GM23338 (cell line): ENCODE results near the gene EXOC4. TPM values are rescaled to one million over a fixed set of nuclear protein-coding genes. Genes with fewer than 3 reads are reported as not detected.

Source experiments
- ATAC-seq: fragments of 200-7000 bp; cut with Tn5 transposase; 3 replicates; pipeline ENCODE4 v1.9.1; 2020
- DNase-seq: peaks from one replicate; pipeline ENCODE4 v3.0.0-alpha.2; 2015; ENCODE audit warnings: low spot score
- H2AFZ ChIP-seq: fragments of 200-600 bp; sonication (generic); 2 replicates; pipeline ENCODE4 v1.8.0; 2016; ENCODE audit warnings: antibody characterized with exemption, mild to moderate bottlenecking, moderate library complexity
- H3F3A ChIP-seq: fragments of 200-600 bp; sonication (generic); replicated peaks from 2 replicates; pipeline ENCODE4 v1.8.0; 2017; ENCODE audit warnings: antibody characterized with exemption, mixed run types, low read depth
- H3K27ac ChIP-seq: fragments of 200-600 bp; sonication (generic); 2 replicates; pipeline ENCODE4 v1.6.1; 2016; ENCODE audit warnings: low read depth
- H3K27me3 ChIP-seq: fragments of 200-600 bp; sonication (generic); 2 replicates; pipeline ENCODE4 v1.8.0; 2016; ENCODE audit warnings: mild to moderate bottlenecking, mixed run types, moderate library complexity; ENCODE audit not compliant: insufficient read depth
- H3K36me3 ChIP-seq: fragments of 200-600 bp; sonication (generic); 2 replicates; pipeline ENCODE4 v1.8.0; 2016; ENCODE audit warnings: mild to moderate bottlenecking; ENCODE audit not compliant: insufficient read depth
- H3K4me1 ChIP-seq: fragments of 200-600 bp; sonication (generic); 2 replicates; pipeline ENCODE4 v1.8.0; 2016; ENCODE audit warnings: mild to moderate bottlenecking, moderate library complexity; ENCODE audit not compliant: insufficient read depth
- H3K4me2 ChIP-seq: fragments of 200-600 bp; sonication (generic); 2 replicates; pipeline ENCODE4 v1.7.1; 2017; ENCODE audit warnings: mixed run types
- H3K4me3 ChIP-seq: fragments of 200-600 bp; sonication (generic); 2 replicates; pipeline ENCODE4 v1.6.1; 2016; ENCODE audit warnings: mixed run types
- H3K79me2 ChIP-seq: fragments of 200-600 bp; sonication (generic); replicated peaks from 2 replicates; pipeline ENCODE4 v1.8.0; 2017; ENCODE audit warnings: mild to moderate bottlenecking; ENCODE audit not compliant: insufficient read depth
- H3K9me2 ChIP-seq: fragments of 200-600 bp; sonication (generic); 2 replicates; pipeline ENCODE4 v1.8.0; 2017; ENCODE audit not compliant: insufficient read depth
- H4K20me1 ChIP-seq: fragments of 200-600 bp; sonication (generic); replicated peaks from 2 replicates; pipeline ENCODE4 v1.8.0; 2017; ENCODE audit warnings: mild to moderate bottlenecking; ENCODE audit not compliant: insufficient read depth
- H3K27ac Mint-ChIP-seq: 2 replicates; pipeline ENCODE4 v1.8.0; 2020; ENCODE audit warnings: inconsistent platforms, mild to moderate bottlenecking, moderate library complexity, mixed read lengths
- H3K27me3 Mint-ChIP-seq: 3 replicates; pipeline ENCODE4 v1.8.0; 2022; ENCODE audit warnings: low read depth, mild to moderate bottlenecking, moderate library complexity, mixed read lengths, inconsistent platforms; ENCODE audit not compliant: insufficient read depth, poor library complexity
- H3K36me3 Mint-ChIP-seq: 3 replicates; pipeline ENCODE4 v1.8.0; 2021; ENCODE audit warnings: low read depth, mild to moderate bottlenecking, inconsistent platforms, moderate library complexity, mixed read lengths
- H3K4me1 Mint-ChIP-seq: 3 replicates; pipeline ENCODE4 v1.8.0; 2020; ENCODE audit warnings: mild to moderate bottlenecking, inconsistent platforms, mixed read lengths
- H3K4me3 Mint-ChIP-seq: 3 replicates; pipeline ENCODE4 v1.8.0; 2021; ENCODE audit warnings: moderate library complexity, mild to moderate bottlenecking, inconsistent platforms, mixed read lengths
- H3K9me3 Mint-ChIP-seq: 3 replicates; pipeline ENCODE4 v1.8.0; 2020; ENCODE audit warnings: moderate library complexity, mild to moderate bottlenecking, inconsistent platforms, mixed read lengths
- CREB1 ChIP-seq: fragments of 250-450 bp; sonication (Bioruptor Pico); IDR thresholded peaks from 2 replicates; pipeline ENCODE4 v1.5.0; 2020; ENCODE audit warnings: low read depth, mild to moderate bottlenecking, moderate library complexity
- EZH2 ChIP-seq: fragments of 200-600 bp; sonication (generic); IDR thresholded peaks from one replicate; pipeline ENCODE4 v1.8.0; 2017; ENCODE audit warnings: antibody characterized with exemption, mild to moderate bottlenecking, low read depth; ENCODE audit not compliant: unreplicated experiment
- EZH2phosphoT487 ChIP-seq: fragments of 200-600 bp; sonication (generic); IDR thresholded peaks from one replicate; pipeline ENCODE4 v1.8.1; 2018; ENCODE audit warnings: antibody characterized with exemption; ENCODE audit not compliant: unreplicated experiment
- JUNB ChIP-seq: IDR thresholded peaks from one replicate; pipeline ENCODE4 v1.6.1; 2016; ENCODE audit warnings: antibody characterized with exemption; ENCODE audit not compliant: unreplicated experiment
- NANOG ChIP-seq: IDR thresholded peaks from 2 replicates; pipeline ENCODE4 v1.6.1; 2016; ENCODE audit warnings: antibody characterized with exemption, borderline replicate concordance
- POLR2AphosphoS5 ChIP-seq: IDR thresholded peaks from 2 replicates; pipeline ENCODE4 v1.6.1; 2016; ENCODE audit warnings: antibody characterized with exemption, low read depth
- STAT1 ChIP-seq: IDR thresholded peaks from one replicate; pipeline ENCODE4 v1.6.1; 2016; ENCODE audit warnings: antibody characterized with exemption; ENCODE audit not compliant: unreplicated experiment
- ZNF114 ChIP-seq: fragments of 250-450 bp; sonication (Bioruptor Pico); IDR thresholded peaks from 2 replicates; pipeline ENCODE4 v1.5.0; 2020; ENCODE audit warnings: mild to moderate bottlenecking, moderate library complexity
- ZNF331 ChIP-seq: fragments of 250-450 bp; sonication (Bioruptor Pico); IDR thresholded peaks from 2 replicates; pipeline ENCODE4 v1.5.0; 2020; ENCODE audit warnings: low read depth, mild to moderate bottlenecking, moderate library complexity
- polyA plus RNA-seq: library from polyadenylated mRNA; unstranded; fragments of >200 nt; fragmentation: Nextera tagmentation; extraction: Ambion mirVana; gene quantifications from 2 replicates; pipeline ENCODE4 v1.2.1, GENCODE V29; 2016
- total RNA-seq: library from RNA; depleted of rRNA; stranded (reverse); fragments of >200 nt; shearing (Covaris generic); gene quantifications from 2 replicates; pipeline ENCODE4 v1.2.3, GENCODE V29; 2014
- TF ChIP-seq, protein P1 (sequence below), 2 experiments: fragments of 200-600 bp in 1 of 2; sonication (generic) in 1 of 2; conservative IDR thresholded peaks; 2 replicates each; pipeline versions ENCODE4 v1.5.1 to v1.6.1; 2016 to 2017; ENCODE audit warnings: antibody characterized with exemption in 2 of 2, low read depth in 2 of 2, mild to moderate bottlenecking in 2 of 2, moderate library complexity in 1 of 2
- TF ChIP-seq, protein P2 (sequence below): fragments of 250-450 bp; sonication (Bioruptor Pico); IDR thresholded peaks from 2 replicates; pipeline ENCODE4 v1.5.0; 2020; ENCODE audit warnings: mild to moderate bottlenecking, moderate library complexity

Gene EXOC4
- total and polyA plus RNA-seq, 2 experiments from 2014 or later: 37.5 to 52.7 TPM

DNA sequence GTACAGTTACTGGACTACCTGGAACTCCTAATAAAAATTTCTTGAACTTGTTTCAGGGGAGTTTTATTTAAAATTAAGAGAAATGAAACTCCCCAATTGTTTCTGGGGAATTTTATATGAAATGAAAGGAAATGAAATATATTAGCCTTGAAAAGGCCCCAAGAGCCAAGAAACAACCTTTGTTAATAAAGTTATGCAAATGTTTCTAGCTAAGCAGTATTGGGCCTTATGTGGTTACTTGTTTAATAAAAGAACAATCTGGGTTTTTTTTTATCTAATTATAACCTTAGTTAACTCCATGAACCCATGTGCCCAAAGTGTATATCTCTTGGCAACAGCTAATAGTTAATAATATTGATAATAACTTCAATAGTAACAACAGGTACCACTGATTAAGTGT, 222.8 kb downstream of the EXOC4 start:
- H3K36me3 ChIP-seq: no peaks in the 10 kb centered on the region
- ATAC-seq (no peak), DNase-seq (no peak)
- Mint-ChIP-seq H3K27ac (no peak overlapping the region), H3K36me3 (no peaks in the 10 kb centered on the region; the same call in 1 of the 3 replicates), H3K9me3 (no peaks in the 10 kb centered on the region; the same call in 2 of the 3 replicates), H3K4me3 (no peak overlapping the region), H3K27me3 (peaks cover 2% of the 10 kb centered on the region), H3K4me1 (no peaks in the 10 kb centered on the region)
- no peaks in the 10 kb centered on the region for H3F3A ChIP-seq
- H3K79me2 ChIP-seq: no peaks in the 10 kb centered on the region
- H2AFZ ChIP-seq: no peak overlapping the region
- H3K27ac ChIP-seq: no peak overlapping the region
- H3K4me3 ChIP-seq: no peak overlapping the region
- no peak overlapping the region for H3K4me2 ChIP-seq
- TF ChIP-seq EZH2phosphoT487 (no peak), STAT1 (no peak), CREB1 (CRISPR knock-in tag) (no peak)
- TF ChIP-seq, protein P1, sequence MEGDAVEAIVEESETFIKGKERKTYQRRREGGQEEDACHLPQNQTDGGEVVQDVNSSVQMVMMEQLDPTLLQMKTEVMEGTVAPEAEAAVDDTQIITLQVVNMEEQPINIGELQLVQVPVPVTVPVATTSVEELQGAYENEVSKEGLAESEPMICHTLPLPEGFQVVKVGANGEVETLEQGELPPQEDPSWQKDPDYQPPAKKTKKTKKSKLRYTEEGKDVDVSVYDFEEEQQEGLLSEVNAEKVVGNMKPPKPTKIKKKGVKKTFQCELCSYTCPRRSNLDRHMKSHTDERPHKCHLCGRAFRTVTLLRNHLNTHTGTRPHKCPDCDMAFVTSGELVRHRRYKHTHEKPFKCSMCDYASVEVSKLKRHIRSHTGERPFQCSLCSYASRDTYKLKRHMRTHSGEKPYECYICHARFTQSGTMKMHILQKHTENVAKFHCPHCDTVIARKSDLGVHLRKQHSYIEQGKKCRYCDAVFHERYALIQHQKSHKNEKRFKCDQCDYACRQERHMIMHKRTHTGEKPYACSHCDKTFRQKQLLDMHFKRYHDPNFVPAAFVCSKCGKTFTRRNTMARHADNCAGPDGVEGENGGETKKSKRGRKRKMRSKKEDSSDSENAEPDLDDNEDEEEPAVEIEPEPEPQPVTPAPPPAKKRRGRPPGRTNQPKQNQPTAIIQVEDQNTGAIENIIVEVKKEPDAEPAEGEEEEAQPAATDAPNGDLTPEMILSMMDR (conservative IDR thresholded peaks at IDR 0.05; ENCODE audit: low read depth in 2 of 2): no peak
- no peaks in the 10 kb centered on the region for H3K27me3 ChIP-seq
- H3K9me2 ChIP-seq: no peaks in the 10 kb centered on the region
- no peaks in the 10 kb centered on the region for H3K4me1 ChIP-seq
- H4K20me1 ChIP-seq: no peaks in the 10 kb centered on the region

DNA sequence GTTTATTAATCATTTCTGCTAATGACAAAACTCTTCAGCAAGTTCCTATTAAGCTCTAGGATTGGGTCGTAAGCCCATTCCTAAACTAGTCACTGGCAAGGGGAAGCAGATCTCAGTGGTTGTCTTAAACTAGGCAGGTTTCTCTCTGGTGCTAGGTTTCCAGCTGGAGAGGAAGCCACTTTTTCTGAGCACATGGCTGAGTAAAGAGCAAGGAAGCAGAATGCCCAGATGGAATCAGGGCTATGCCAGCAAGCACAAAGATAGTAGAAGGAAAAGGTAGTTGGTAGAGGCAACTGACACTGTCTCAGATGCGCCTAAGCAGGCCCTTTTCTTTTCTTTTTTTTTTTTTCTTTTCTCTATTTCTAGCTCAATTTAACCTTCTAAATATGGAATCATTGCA, 224.9 kb downstream of the EXOC4 start:
- no peaks in the 10 kb centered on the region for H3K36me3 ChIP-seq
- no peak overlapping the region for H2AFZ ChIP-seq
- no peaks in the 10 kb centered on the region for H4K20me1 ChIP-seq
- no peak overlapping the region; the same call in 1 of the 2 replicates for H3K27ac Mint-ChIP-seq
- H3F3A ChIP-seq: no peaks in the 10 kb centered on the region
- H3K4me3 Mint-ChIP-seq: no peak overlapping the region
- no peaks in the 10 kb centered on the region for H3K4me1 ChIP-seq
- no peaks in the 10 kb centered on the region for H3K27me3 ChIP-seq
- DNase-seq (no peak), ATAC-seq (no peak)
- no peak overlapping the region for H3K27ac ChIP-seq
- H3K4me1 Mint-ChIP-seq: peaks cover 2% of the 10 kb centered on the region; the same call in 1 of the 3 replicates
- no peaks in the 10 kb centered on the region; the same call in 1 of the 3 replicates for H3K36me3 Mint-ChIP-seq
- no peaks in the 10 kb centered on the region; the same call in 2 of the 3 replicates for H3K9me3 Mint-ChIP-seq
- H3K79me2 ChIP-seq: no peaks in the 10 kb centered on the region
- no peaks in the 10 kb centered on the region for H3K9me2 ChIP-seq
- H3K27me3 Mint-ChIP-seq: peaks cover 2% of the 10 kb centered on the region
- H3K4me2 ChIP-seq: no peak overlapping the region
- H3K4me3 ChIP-seq: no peak overlapping the region
- TF ChIP-seq JUNB: no peak
- TF ChIP-seq, protein P2, sequence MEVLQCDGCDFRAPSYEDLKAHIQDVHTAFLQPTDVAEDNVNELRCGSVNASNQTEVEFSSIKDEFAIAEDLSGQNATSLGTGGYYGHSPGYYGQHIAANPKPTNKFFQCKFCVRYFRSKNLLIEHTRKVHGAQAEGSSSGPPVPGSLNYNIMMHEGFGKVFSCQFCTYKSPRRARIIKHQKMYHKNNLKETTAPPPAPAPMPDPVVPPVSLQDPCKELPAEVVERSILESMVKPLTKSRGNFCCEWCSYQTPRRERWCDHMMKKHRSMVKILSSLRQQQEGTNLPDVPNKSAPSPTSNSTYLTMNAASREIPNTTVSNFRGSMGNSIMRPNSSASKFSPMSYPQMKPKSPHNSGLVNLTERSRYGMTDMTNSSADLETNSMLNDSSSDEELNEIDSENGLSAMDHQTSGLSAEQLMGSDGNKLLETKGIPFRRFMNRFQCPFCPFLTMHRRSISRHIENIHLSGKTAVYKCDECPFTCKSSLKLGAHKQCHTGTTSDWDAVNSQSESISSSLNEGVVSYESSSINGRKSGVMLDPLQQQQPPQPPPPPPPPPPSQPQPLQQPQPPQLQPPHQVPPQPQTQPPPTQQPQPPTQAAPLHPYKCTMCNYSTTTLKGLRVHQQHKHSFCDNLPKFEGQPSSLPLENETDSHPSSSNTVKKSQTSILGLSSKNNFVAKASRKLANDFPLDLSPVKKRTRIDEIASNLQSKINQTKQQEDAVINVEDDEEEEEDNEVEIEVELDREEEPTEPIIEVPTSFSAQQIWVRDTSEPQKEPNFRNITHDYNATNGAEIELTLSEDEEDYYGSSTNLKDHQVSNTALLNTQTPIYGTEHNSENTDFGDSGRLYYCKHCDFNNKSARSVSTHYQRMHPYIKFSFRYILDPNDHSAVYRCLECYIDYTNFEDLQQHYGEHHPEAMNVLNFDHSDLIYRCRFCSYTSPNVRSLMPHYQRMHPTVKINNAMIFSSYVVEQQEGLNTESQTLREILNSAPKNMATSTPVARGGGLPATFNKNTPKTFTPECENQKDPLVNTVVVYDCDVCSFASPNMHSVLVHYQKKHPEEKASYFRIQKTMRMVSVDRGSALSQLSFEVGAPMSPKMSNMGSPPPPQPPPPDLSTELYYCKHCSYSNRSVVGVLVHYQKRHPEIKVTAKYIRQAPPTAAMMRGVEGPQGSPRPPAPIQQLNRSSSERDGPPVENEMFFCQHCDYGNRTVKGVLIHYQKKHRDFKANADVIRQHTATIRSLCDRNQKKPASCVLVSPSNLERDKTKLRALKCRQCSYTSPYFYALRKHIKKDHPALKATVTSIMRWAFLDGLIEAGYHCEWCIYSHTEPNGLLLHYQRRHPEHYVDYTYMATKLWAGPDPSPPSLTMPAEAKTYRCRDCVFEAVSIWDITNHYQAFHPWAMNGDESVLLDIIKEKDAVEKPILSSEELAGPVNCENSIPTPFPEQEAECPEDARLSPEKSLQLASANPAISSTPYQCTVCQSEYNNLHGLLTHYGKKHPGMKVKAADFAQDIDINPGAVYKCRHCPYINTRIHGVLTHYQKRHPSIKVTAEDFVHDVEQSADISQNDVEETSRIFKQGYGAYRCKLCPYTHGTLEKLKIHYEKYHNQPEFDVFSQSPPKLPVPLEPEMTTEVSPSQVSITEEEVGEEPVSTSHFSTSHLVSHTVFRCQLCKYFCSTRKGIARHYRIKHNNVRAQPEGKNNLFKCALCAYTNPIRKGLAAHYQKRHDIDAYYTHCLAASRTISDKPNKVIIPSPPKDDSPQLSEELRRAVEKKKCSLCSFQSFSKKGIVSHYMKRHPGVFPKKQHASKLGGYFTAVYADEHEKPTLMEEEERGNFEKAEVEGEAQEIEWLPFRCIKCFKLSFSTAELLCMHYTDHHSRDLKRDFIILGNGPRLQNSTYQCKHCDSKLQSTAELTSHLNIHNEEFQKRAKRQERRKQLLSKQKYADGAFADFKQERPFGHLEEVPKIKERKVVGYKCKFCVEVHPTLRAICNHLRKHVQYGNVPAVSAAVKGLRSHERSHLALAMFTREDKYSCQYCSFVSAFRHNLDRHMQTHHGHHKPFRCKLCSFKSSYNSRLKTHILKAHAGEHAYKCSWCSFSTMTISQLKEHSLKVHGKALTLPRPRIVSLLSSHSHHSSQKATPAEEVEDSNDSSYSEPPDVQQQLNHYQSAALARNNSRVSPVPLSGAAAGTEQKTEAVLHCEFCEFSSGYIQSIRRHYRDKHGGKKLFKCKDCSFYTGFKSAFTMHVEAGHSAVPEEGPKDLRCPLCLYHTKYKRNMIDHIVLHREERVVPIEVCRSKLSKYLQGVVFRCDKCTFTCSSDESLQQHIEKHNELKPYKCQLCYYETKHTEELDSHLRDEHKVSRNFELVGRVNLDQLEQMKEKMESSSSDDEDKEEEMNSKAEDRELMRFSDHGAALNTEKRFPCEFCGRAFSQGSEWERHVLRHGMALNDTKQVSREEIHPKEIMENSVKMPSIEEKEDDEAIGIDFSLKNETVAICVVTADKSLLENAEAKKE (CRISPR knock-in tag): no peak
- TF ChIP-seq NANOG: no peak
- no peak for TF ChIP-seq ZNF114
- no peak for TF ChIP-seq POLR2AphosphoS5
- TF ChIP-seq, protein P1 (conservative IDR thresholded peaks at IDR 0.05; ENCODE audit: low read depth in 2 of 2): no peak
- TF ChIP-seq EZH2phosphoT487: no peak
- TF ChIP-seq STAT1: no peak
- TF ChIP-seq ZNF331 (CRISPR knock-in tag): no peak
- no peak for TF ChIP-seq CREB1 (CRISPR knock-in tag)
- no peak for TF ChIP-seq EZH2
